Ovary (tissue), 3 donors: Measurements from ENCODE around the gene TGM5.

Source experiments
- CTCF ChIP-seq, 3 donors: fragments of 450-650 bp in 2 of 3; fragments of 200-600 bp in 1 of 3; IDR thresholded peaks; one replicate each; pipeline versions ENCODE4 v1.5.1 to v1.8.0; 2016 to 2022; ENCODE audit warnings: antibody characterized with exemption in 3 of 3, mild to moderate bottlenecking in 1 of 3
- POLR2A ChIP-seq: fragments of 450-650 bp; IDR thresholded peaks from one replicate; pipeline ENCODE4 v1.6.1; 2017; ENCODE audit warnings: antibody characterized with exemption, mild to moderate bottlenecking, moderate library complexity
- donor health status: DM: no; HTN: no; CAD: no.

- TF ChIP-seq POLR2A (no peak), CTCF (IDR thresholded peaks at IDR 0.05) (no peak)
These were observed 76.5 kb downstream of the TGM5 start for GRCh38 chr15:43190178-43190577.
